K562 (cell line): ENCODE measurements around the gene ADRA1B. TPM values are rescaled to one million over a fixed set of nuclear protein-coding genes. Genes with fewer than 3 reads are reported as not detected.

Experiments used
- ATAC-seq: fragments of 200-7000 bp; cut with Tn5 transposase; 3 replicates; pipeline ENCODE4 v1.9.1; 2020; ENCODE audit warnings: moderate library complexity
- BruUV-seq: library from RNA; stranded (reverse); fragments of 400-500 nt; replicated peaks from 2 replicates; lab custom pipeline; 2021; lab: Mats Ljungman, UMichigan
- CTCF ChIA-PET: fragments of 300-600 bp; formaldehyde crosslinking; extraction: SDS; loops from one replicate; lab custom pipeline; 2021; ENCODE audit warnings: low intra/inter-chr PET ratio; lab: Yijun Ruan, JAX
- POLR2A ChIA-PET: fragments of 300-600, 350-650 bp; sonication (Branson Sonifier 250); formaldehyde crosslinking; extraction: SDS; loops from one replicate; lab custom pipeline; 2021; ENCODE audit warnings: antibody characterized with exemption, inconsistent platforms; lab: Yijun Ruan, JAX
- DNase-seq, 4 experiments: peaks; one replicate each; pipeline versions ENCODE4 v3.0.0 to v3.0.0-alpha.2; 2011 to 2018; ENCODE audit warnings: low spot score in 3 of 4, mixed read lengths in 3 of 4; ENCODE audit errors: extremely low read depth in 1 of 4
- FAIRE-seq: peaks from 2 replicates; lab custom pipeline; 2011; peaks lifted over from hg19 to GRCh38; lab: Jason Lieb, UNC
- H2AFZ ChIP-seq: 2 replicates; pipeline ENCODE4 v1.6.0; 2011; ENCODE audit warnings: low read depth, low read length, control low read depth, inconsistent platforms
- H3K27ac ChIP-seq: fragments of 200-600 bp; 3 replicates; pipeline ENCODE4 v1.8.0; 2011; ENCODE audit warnings: low read depth, mild to moderate bottlenecking, control low read depth, inconsistent platforms, low read length, moderate library complexity, mixed read lengths; ENCODE audit errors: extremely low read depth
- H3K27me3 ChIP-seq, 2 experiments: fragments of 300-600 bp in 1 of 2; 2 replicates in 1 of 2; 3 replicates in 1 of 2; pipeline versions ENCODE4 v1.6.0 to v1.8.0; 2011; ENCODE audit warnings: inconsistent platforms in 2 of 2, low read length in 2 of 2, mild to moderate bottlenecking in 1 of 2, mixed read lengths in 1 of 2, moderate library complexity in 1 of 2; ENCODE audit not compliant: control insufficient read depth in 2 of 2, insufficient read depth in 2 of 2
- H3K36me3 ChIP-seq: fragments of 300-600 bp; 3 replicates; pipeline ENCODE4 v1.8.0; 2011; ENCODE audit warnings: mild to moderate bottlenecking, low read length, inconsistent platforms; ENCODE audit not compliant: control insufficient read depth, insufficient read depth
- H3K4me1 ChIP-seq, 2 experiments: fragments of 200-600 bp in 1 of 2; replicated peaks in 1 of 2; 2 replicates in 1 of 2; 3 replicates in 1 of 2; pipeline versions ENCODE4 v1.5.1 to v1.8.0; 2011; ENCODE audit warnings: inconsistent platforms in 2 of 2, low read length in 2 of 2, mild to moderate bottlenecking in 1 of 2, mixed read lengths in 1 of 2, moderate library complexity in 1 of 2; ENCODE audit not compliant: control insufficient read depth in 2 of 2, insufficient read depth in 2 of 2
- H3K4me2 ChIP-seq: 2 replicates; pipeline ENCODE4 v1.6.1; 2011; ENCODE audit warnings: low read length, control low read depth, inconsistent platforms, mixed read lengths; ENCODE audit not compliant: insufficient read depth
- H3K4me3 ChIP-seq: fragments of 200-600 bp; sonication (generic), shearing (Covaris generic); 2 replicates; pipeline ENCODE4 v1.5.1; 2016; ENCODE audit warnings: control low read depth, inconsistent platforms
- H3K79me2 ChIP-seq: fragments of 200-600 bp; 3 replicates; pipeline ENCODE4 v1.8.0; 2011; ENCODE audit warnings: low read length, inconsistent platforms; ENCODE audit not compliant: control insufficient read depth, insufficient read depth
- H3K9ac ChIP-seq, 2 experiments: 2 replicates each; pipeline versions ENCODE4 v1.6.0 to v1.6.1; 2011; ENCODE audit warnings: low read depth in 2 of 2, low read length in 2 of 2, control low read depth in 1 of 2, inconsistent platforms in 1 of 2, mild to moderate bottlenecking in 1 of 2, mixed read lengths in 1 of 2; ENCODE audit not compliant: insufficient read depth in 1 of 2
- H3K9me1 ChIP-seq: one replicate; pipeline ENCODE4 v1.6.0; 2011; ENCODE audit warnings: inconsistent platforms, mild to moderate bottlenecking, low read length, moderate library complexity; ENCODE audit not compliant: control insufficient read depth, insufficient read depth
- H3K9me3 ChIP-seq: replicated peaks from 2 replicates; pipeline ENCODE4 v1.5.1; 2011; ENCODE audit warnings: low read depth, low read length, inconsistent platforms; ENCODE audit not compliant: control insufficient read depth, insufficient read depth
- H4K20me1 ChIP-seq: replicated peaks from 2 replicates; pipeline ENCODE4 v1.6.1; 2011; ENCODE audit warnings: low read length, inconsistent platforms, mixed read lengths; ENCODE audit not compliant: control insufficient read depth, insufficient read depth
- CTCF ChIP-seq, 3 experiments: IDR thresholded peaks in 2 of 3; conservative IDR thresholded peaks in 1 of 3; 2 replicates each; pipeline ENCODE4 v1.5.1; 2011 to 2012; ENCODE audit warnings: low read length in 3 of 3, mild to moderate bottlenecking in 3 of 3, control low read depth in 2 of 3, improper control_type of control experiment in 1 of 3, inconsistent platforms in 1 of 3, low read depth in 1 of 3, mixed read lengths in 1 of 3, moderate library complexity in 1 of 3; ENCODE audit not compliant: insufficient read depth in 2 of 3
- ZNF224 ChIP-seq: sonication (generic); formaldehyde crosslinking; IDR thresholded peaks from 2 replicates; pipeline ENCODE4 v1.8.0; 2022; ENCODE audit warnings: mild to moderate bottlenecking, missing genetic modification reagents
- ZNF507 ChIP-seq: conservative IDR thresholded peaks from 2 replicates; pipeline ENCODE4 v1.6.1; 2017; ENCODE audit warnings: missing genetic modification characterization, missing compliant biosample characterization
- WGBS: fragments of 100-300 bp; shearing (Covaris generic); methylation state at CpG from one replicate; pipeline ENCODE4 v1.1.6; 2016; ENCODE audit warnings: low coverage, mixed read lengths; ENCODE audit not compliant: insufficient coverage; ENCODE audit errors: missing lambda C conversion rate; 5-methylcytosine and 5-hydroxymethylcytosine counted together
- in situ Hi-C: fragments of 300-500 bp; cut with MboI; formaldehyde crosslinking; loops from 4 replicates; pipeline ENCODE4 v1.15.0; 2018; ENCODE audit warnings: inconsistent platforms, mixed read lengths
- intact Hi-C: fragments of 100-400 bp; cut with micrococcal nuclease; formaldehyde crosslinking; loops from 2 replicates; pipeline ENCODE4 v1.14.2; 2022
- polyA plus RNA-seq, 8 experiments: library from polyadenylated mRNA; depleted of rRNA in 4 of 8; stranded (reverse) in 5 of 8; unstranded in 3 of 8; fragments of >200 nt; fragmentation: Nextera tagmentation in 2 of 8; fragmentation: Illumina TruSeq in 1 of 8; extraction: Ambion mirVana in 2 of 8; extraction: Trizol in 1 of 8; gene quantifications; 2 replicates each; pipeline versions ENCODE4 v1.2.1 to v1.2.3, GENCODE V29; 2011 to 2014; ENCODE audit warnings: inconsistent platforms in 1 of 8, missing spikeins in 1 of 8
- total RNA-seq, 7 experiments: library from RNA; depleted of rRNA in 6 of 7; stranded (reverse); fragments of >200 nt in 6 of 7; fragmentation: Illumina TruSeq in 2 of 7; extraction: Trizol in 2 of 7; gene quantifications; 2 replicates each; pipeline versions ENCODE4 v1.2.1 to v1.2.3, GENCODE V29; 2011 to 2021; ENCODE audit warnings: low replicate concordance in 1 of 7

The ADRA1B gene
- total and polyA plus RNA-seq, 9 of the 15 experiments (the other 6 are each of a cell fraction or from before 2014, with no cell fraction given) = not detected

- in situ Hi-C loops (no loop called here), intact Hi-C loops (loop anchor here (5.0 to 10.0 kb wide), 3 partner anchors 400 to 582 kb away; partner anchors contain the start of gene IL12B)
- DNase-seq (no peak), FAIRE-seq (no peak), ATAC-seq (peak; percentile 56)
- ChIA-PET POLR2A (interaction anchor here (0.6 kb wide), 2 partner anchors 233 to 360 kb away, joined by 3 read pairs; no protein-coding TSS in a partner anchor), CTCF (interaction anchor here (0.6 kb wide), 1 partner anchor 271 kb away, joined by 4 read pairs; no protein-coding TSS in a partner anchor)
- no peaks in the 10 kb centered on the region for H3K9me1 ChIP-seq
- no peaks in the 10 kb centered on the region for H3K36me3 ChIP-seq
- no peak for TF ChIP-seq ZNF507 (tag)
- no peak for TF ChIP-seq ZNF224 (CRISPR knock-in tag)
- TF ChIP-seq CTCF (IDR thresholded peaks at IDR 0.05 in 2 of 3, conservative IDR thresholded peaks at IDR 0.05 in 1 of 3; ENCODE audit: insufficient read depth in 2 of 3, low read depth in 1 of 3, low read length in 3 of 3) = 0 out of 6 replicates have a peak, but pooled peaks of 1 of the 3 experiments have one; percentile 13
- no peaks in the 10 kb centered on the region for H4K20me1 ChIP-seq
- WGBS = 25% methylated on average over 30 of the region's 36 CpGs
- H3K9ac ChIP-seq = no peak overlapping the region
- peaks cover 0 to 4% of the 10 kb centered on the region in 2 experiments; a peak in 1 of 5 replicates for H3K4me1 ChIP-seq
- H3K27ac ChIP-seq = no peak overlapping the region
- no TSS peak for BruUV-seq
- no peaks in the 10 kb centered on the region for H3K79me2 ChIP-seq
- no peak overlapping the region for H3K4me2 ChIP-seq
- no peaks in the 10 kb centered on the region for H3K9me3 ChIP-seq
- peaks cover 13 to 34% of the 10 kb centered on the region in 2 experiments; a peak in 3 of 5 replicates for H3K27me3 ChIP-seq
- no peak overlapping the region for H3K4me3 ChIP-seq
- no peak overlapping the region for H2AFZ ChIP-seq
These were observed 819 bp downstream of the ADRA1B start for GRCh38 chr5:159916841-159917761.
